Keratinocyte (primary cell): ENCODE data around the gene NRP1. TPM values are rescaled to one million over a fixed set of nuclear protein-coding genes. Genes with fewer than 3 reads are reported as not detected.

Source experiments
- DNase-seq: peaks from one replicate; pipeline ENCODE4 v3.0.0-alpha.2; 2011; ENCODE audit warnings: low read depth, missing footprints, low spot score
- FAIRE-seq: peaks from 2 replicates; lab custom pipeline; 2011; peaks lifted over from hg19 to GRCh38; lab: Jason Lieb, UNC
- H2AFZ ChIP-seq: 2 replicates; pipeline ENCODE4 v1.6.0; 2012; ENCODE audit warnings: low read length, control low read depth, inconsistent platforms; ENCODE audit not compliant: control insufficient read depth
- H3K27ac ChIP-seq: 2 replicates; pipeline ENCODE4 v1.5.1; 2011; ENCODE audit warnings: low read length; ENCODE audit not compliant: control insufficient read depth, insufficient read depth
- H3K27me3 ChIP-seq: 3 replicates; pipeline ENCODE4 v1.6.0; 2011; ENCODE audit warnings: low read length; ENCODE audit not compliant: control insufficient read depth, insufficient read depth; ENCODE audit errors: extremely low read depth
- H3K36me3 ChIP-seq, 2 experiments: 2 replicates in 1 of 2; 3 replicates in 1 of 2; pipeline ENCODE4 v1.5.1; 2011; ENCODE audit warnings: low read length in 2 of 2, mild to moderate bottlenecking in 1 of 2; ENCODE audit not compliant: control insufficient read depth in 2 of 2, insufficient read depth in 2 of 2; ENCODE audit errors: extremely low read depth in 1 of 2
- H3K4me1 ChIP-seq: 3 replicates; pipeline ENCODE4 v1.5.1; 2011; ENCODE audit warnings: low read length; ENCODE audit not compliant: control insufficient read depth, insufficient read depth; ENCODE audit errors: extremely low read depth
- H3K4me2 ChIP-seq: 3 replicates; pipeline ENCODE4 v1.6.0; 2011; ENCODE audit warnings: low read depth, low read length; ENCODE audit not compliant: control insufficient read depth, insufficient read depth; ENCODE audit errors: extremely low read depth
- H3K4me3 ChIP-seq, 3 experiments: fragments of 200-600 bp in 1 of 3; sonication (generic) in 1 of 3; 2 replicates in 2 of 3; 3 replicates in 1 of 3; pipeline ENCODE4 v1.5.1; 2011 to 2016; ENCODE audit warnings: low read length in 3 of 3, mild to moderate bottlenecking in 3 of 3, control low read depth in 2 of 3, inconsistent platforms in 1 of 3, low read depth in 1 of 3, mixed read lengths in 1 of 3, mixed run types in 1 of 3, moderate library complexity in 1 of 3; ENCODE audit not compliant: control insufficient read depth in 2 of 3, insufficient read depth in 2 of 3; ENCODE audit errors: extremely low read depth in 1 of 3
- H3K79me2 ChIP-seq: 2 replicates; pipeline ENCODE4 v1.6.0; 2012; ENCODE audit warnings: low read length; ENCODE audit not compliant: control insufficient read depth, insufficient read depth
- H3K9ac ChIP-seq: 3 replicates; pipeline ENCODE4 v1.6.0; 2011; ENCODE audit warnings: low read length; ENCODE audit not compliant: control insufficient read depth, insufficient read depth; ENCODE audit errors: extremely low read depth
- H3K9me1 ChIP-seq: 3 replicates; pipeline ENCODE4 v1.6.0; 2011; ENCODE audit warnings: low read length; ENCODE audit not compliant: control insufficient read depth, insufficient read depth; ENCODE audit errors: extremely low read depth
- H3K9me3 ChIP-seq: 2 replicates; pipeline ENCODE4 v1.5.1; 2012; ENCODE audit warnings: low read depth, low read length; ENCODE audit not compliant: control insufficient read depth
- H4K20me1 ChIP-seq: 3 replicates; pipeline ENCODE4 v1.6.0; 2011; ENCODE audit warnings: low read length; ENCODE audit not compliant: control insufficient read depth, insufficient read depth; ENCODE audit errors: extremely low read depth
- EZH2 ChIP-seq: IDR thresholded peaks from one replicate; pipeline ENCODE4 v1.6.1; 2012; ENCODE audit warnings: inconsistent platforms, mild to moderate bottlenecking, low read length, moderate library complexity
- dilution Hi-C: fragments of 300-500 bp; cut with MboI; formaldehyde crosslinking; loops from one replicate; pipeline ENCODE4 v1.7.0; 2020; ENCODE audit warnings: low sequenced_read_pairs; ENCODE audit not compliant: extremely low pct_ligation_motif_present
- polyA plus RNA-seq, 5 experiments: library from polyadenylated mRNA; depleted of rRNA in 3 of 5; stranded (reverse) in 3 of 5; stranded (forward) in 1 of 5; unstranded in 1 of 5; fragments of >200 nt; gene quantifications; 1 replicate in 1 of 5; 2 replicates in 3 of 5; 3 replicates in 1 of 5; pipeline versions ENCODE4 v1.2.1 to v1.2.3, GENCODE V29; 2011 to 2012; ENCODE audit warnings: missing spikeins in 2 of 5, low read depth in 1 of 5, low replicate concordance in 1 of 5
- TF ChIP-seq, protein P1 (sequence below), 3 experiments: IDR thresholded peaks in 1 of 3; conservative IDR thresholded peaks in 1 of 3; optimal IDR thresholded peaks in 1 of 3; 2 replicates in 2 of 3; 3 replicates in 1 of 3; pipeline versions ENCODE3 to v1.5.1; 2011; ENCODE audit warnings: low read length in 3 of 3, mild to moderate bottlenecking in 3 of 3, moderate library complexity in 2 of 3, control low read depth in 1 of 3, inconsistent platforms in 1 of 3; ENCODE audit not compliant: insufficient read depth in 2 of 3; ENCODE audit errors: extremely low read depth in 1 of 3

Gene NRP1
- polyA plus RNA-seq, 1 donor (not counting 4 experiments of a cell fraction or from before 2014, with no cell fraction given): 36.2 TPM

DNA sequence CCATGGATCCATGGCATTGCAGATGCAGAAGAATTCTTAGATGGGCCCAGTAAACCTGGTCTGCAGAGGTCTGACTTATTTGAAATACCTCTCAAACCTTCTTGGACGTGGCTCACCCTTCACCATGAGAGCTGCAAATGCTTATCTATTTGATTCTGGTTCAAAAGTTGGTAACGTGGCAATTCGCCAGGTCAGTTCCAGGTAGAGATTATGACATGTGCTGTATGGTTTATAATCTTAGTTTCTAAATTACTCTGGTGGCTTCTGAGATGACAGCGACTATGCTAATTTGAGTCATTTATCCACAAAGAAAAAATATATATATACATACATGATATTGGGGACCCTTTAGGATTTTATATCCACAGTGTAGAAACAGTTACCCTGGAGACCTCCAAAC is 68.8 kb downstream of the NRP1 start:
- DNase-seq (no peak), FAIRE-seq (no peak)
- H3K9me3 ChIP-seq: no peaks in the 10 kb centered on the region
- H3K79me2 ChIP-seq: peaks cover 2% of the 10 kb centered on the region
- H3K4me3 ChIP-seq: no peak overlapping the region
- dilution Hi-C loops: no loop called here
- H2AFZ ChIP-seq: no peak overlapping the region
- H4K20me1 ChIP-seq: no peaks in the 10 kb centered on the region
- peaks cover 25% of the 10 kb centered on the region for H3K4me1 ChIP-seq
- no peak for TF ChIP-seq EZH2
- TF ChIP-seq, protein P1, sequence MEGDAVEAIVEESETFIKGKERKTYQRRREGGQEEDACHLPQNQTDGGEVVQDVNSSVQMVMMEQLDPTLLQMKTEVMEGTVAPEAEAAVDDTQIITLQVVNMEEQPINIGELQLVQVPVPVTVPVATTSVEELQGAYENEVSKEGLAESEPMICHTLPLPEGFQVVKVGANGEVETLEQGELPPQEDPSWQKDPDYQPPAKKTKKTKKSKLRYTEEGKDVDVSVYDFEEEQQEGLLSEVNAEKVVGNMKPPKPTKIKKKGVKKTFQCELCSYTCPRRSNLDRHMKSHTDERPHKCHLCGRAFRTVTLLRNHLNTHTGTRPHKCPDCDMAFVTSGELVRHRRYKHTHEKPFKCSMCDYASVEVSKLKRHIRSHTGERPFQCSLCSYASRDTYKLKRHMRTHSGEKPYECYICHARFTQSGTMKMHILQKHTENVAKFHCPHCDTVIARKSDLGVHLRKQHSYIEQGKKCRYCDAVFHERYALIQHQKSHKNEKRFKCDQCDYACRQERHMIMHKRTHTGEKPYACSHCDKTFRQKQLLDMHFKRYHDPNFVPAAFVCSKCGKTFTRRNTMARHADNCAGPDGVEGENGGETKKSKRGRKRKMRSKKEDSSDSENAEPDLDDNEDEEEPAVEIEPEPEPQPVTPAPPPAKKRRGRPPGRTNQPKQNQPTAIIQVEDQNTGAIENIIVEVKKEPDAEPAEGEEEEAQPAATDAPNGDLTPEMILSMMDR (optimal IDR thresholded peaks at IDR 0.05 in 1 of 3, IDR thresholded peaks at IDR 0.05 in 1 of 3, conservative IDR thresholded peaks at IDR 0.05 in 1 of 3; ENCODE audit: extremely low read depth in 1 of 3, insufficient read depth in 2 of 3, low read length in 3 of 3): no peak
- H3K9ac ChIP-seq: no peak overlapping the region
- no peaks in the 10 kb centered on the region for H3K9me1 ChIP-seq
- peak overlapping the region; percentile 26 for H3K27ac ChIP-seq
- no peaks in the 10 kb centered on the region for H3K27me3 ChIP-seq
- no peak overlapping the region for H3K4me2 ChIP-seq
- peaks cover 5 to 24% of the 10 kb centered on the region in 2 experiments for H3K36me3 ChIP-seq

DNA sequence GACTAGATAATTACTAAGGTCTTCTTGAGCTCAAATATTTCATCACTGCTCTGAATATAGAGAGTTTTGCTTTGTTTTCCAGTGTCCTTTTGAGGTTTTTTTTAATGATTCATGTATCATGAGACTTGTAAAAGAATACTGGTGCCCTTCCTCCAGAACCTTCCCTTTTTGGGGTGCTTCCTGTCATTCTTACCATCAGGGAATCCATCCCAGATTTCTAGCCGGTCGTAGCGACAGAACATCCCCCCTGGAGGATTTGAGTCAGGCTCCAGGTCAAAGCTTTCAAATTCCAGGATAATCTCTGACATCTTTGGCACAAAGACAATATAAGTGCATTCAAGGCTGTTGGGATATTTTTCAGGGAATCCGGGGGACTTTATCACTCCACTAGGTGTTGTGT is 71.0 kb downstream of the NRP1 start:
- peak; percentile 93 for FAIRE-seq
- H3K36me3 ChIP-seq: peaks cover 2 to 26% of the 10 kb centered on the region in 2 experiments
- no peak overlapping the region for H2AFZ ChIP-seq
- no peaks in the 10 kb centered on the region for H3K9me1 ChIP-seq
- peak overlapping the region; percentile 95 for H3K27ac ChIP-seq
- dilution Hi-C loops: no loop called here
- H3K79me2 ChIP-seq: no peaks in the 10 kb centered on the region
- peaks cover 34% of the 10 kb centered on the region for H3K4me1 ChIP-seq
- no peaks in the 10 kb centered on the region for H3K9me3 ChIP-seq
- no peaks in the 10 kb centered on the region for H4K20me1 ChIP-seq
- peak overlapping the region; percentile 69 for H3K9ac ChIP-seq
- peak overlapping the region; percentile 54 for H3K4me2 ChIP-seq
- TF ChIP-seq, protein P1 (optimal IDR thresholded peaks at IDR 0.05 in 1 of 3, IDR thresholded peaks at IDR 0.05 in 1 of 3, conservative IDR thresholded peaks at IDR 0.05 in 1 of 3; ENCODE audit: extremely low read depth in 1 of 3, insufficient read depth in 2 of 3, low read length in 3 of 3): no peak
- no peak for TF ChIP-seq EZH2
- no peak for DNase-seq
- H3K27me3 ChIP-seq: no peaks in the 10 kb centered on the region
- H3K4me3 ChIP-seq: peak overlapping the region in 2 of 3 experiments; percentile 2 to 29
